WTC11 (cell line): ENCODE data around the gene N4BP2L1. TPM values are rescaled to one million over a fixed set of nuclear protein-coding genes. Genes with fewer than 3 reads are reported as not detected.

Source experiments
- ATAC-seq: fragments of 200-7000 bp; cut with Tn5 transposase; 2 replicates; pipeline ENCODE4 v1.10.0; 2021; ENCODE audit warnings: mild to moderate bottlenecking, moderate library complexity
- CTCF ChIA-PET: fragments of 300-600 bp; sonication (Branson Sonifier 250); formaldehyde crosslinking; loops from one replicate; lab custom pipeline; 2021; ENCODE audit warnings: antibody characterized with exemption; lab: Charles Lee
- POLR2A ChIA-PET: fragments of 350-600 bp; sonication (Branson Sonifier 250); formaldehyde crosslinking; loops from one replicate; lab custom pipeline; 2021; ENCODE audit warnings: antibody characterized with exemption; lab: Charles Lee
- DNase-seq: peaks from one replicate; pipeline ENCODE4 v3.0.0; 2021; ENCODE audit warnings: low spot score
- H3K27ac Mint-ChIP-seq: 2 replicates; pipeline ENCODE4 v1.8.0; 2021; ENCODE audit warnings: mixed read lengths
- H3K27me3 Mint-ChIP-seq: 2 replicates; pipeline ENCODE4 v1.8.0; 2021; ENCODE audit warnings: low read depth, mild to moderate bottlenecking, moderate library complexity, mixed read lengths
- H3K36me3 Mint-ChIP-seq: 2 replicates; pipeline ENCODE4 v1.8.0; 2021; ENCODE audit warnings: mixed read lengths
- H3K4me1 Mint-ChIP-seq: 2 replicates; pipeline ENCODE4 v1.8.0; 2022; ENCODE audit warnings: mixed read lengths
- H3K4me3 Mint-ChIP-seq: 2 replicates; pipeline ENCODE4 v1.8.0; 2021; ENCODE audit warnings: mild to moderate bottlenecking, moderate library complexity, mixed read lengths
- H3K9me3 Mint-ChIP-seq: 2 replicates; pipeline ENCODE4 v1.8.0; 2021; ENCODE audit warnings: mixed read lengths
- CBFB ChIP-seq: sonication (generic); formaldehyde crosslinking; IDR thresholded peaks from 2 replicates; pipeline ENCODE4 v1.8.1; 2022; ENCODE audit warnings: mild to moderate bottlenecking, low read depth, missing genetic modification reagents
- FOXK1 ChIP-seq: sonication (generic); formaldehyde crosslinking; IDR thresholded peaks from 2 replicates; pipeline ENCODE4 v1.8.0; 2022; ENCODE audit warnings: mild to moderate bottlenecking, moderate library complexity, missing genetic modification reagents
- GTF2I ChIP-seq: fragments of 250-450 bp; sonication (Bioruptor Pico); conservative IDR thresholded peaks from 2 replicates; pipeline ENCODE4 v1.4.0; 2021; ENCODE audit warnings: mild to moderate bottlenecking
- MYBL2 ChIP-seq: sonication (generic); formaldehyde crosslinking; IDR thresholded peaks from 2 replicates; pipeline ENCODE4 v1.8.1; 2023; ENCODE audit warnings: mild to moderate bottlenecking, moderate library complexity, missing genetic modification reagents
- NR1H2 ChIP-seq: sonication (generic); formaldehyde crosslinking; IDR thresholded peaks from 2 replicates; pipeline ENCODE4 v1.9.0; 2021; ENCODE audit warnings: mild to moderate bottlenecking, moderate library complexity, missing genetic modification reagents
- OVOL2 ChIP-seq: fragments of 250-450 bp; sonication (Bioruptor Pico); IDR thresholded peaks from 2 replicates; pipeline ENCODE4 v1.9.0; 2021; ENCODE audit warnings: mild to moderate bottlenecking, borderline replicate concordance
- SOX15 ChIP-seq: fragments of 250-450 bp; sonication (Bioruptor Pico); IDR thresholded peaks from 2 replicates; pipeline ENCODE4 v1.9.0; 2021; ENCODE audit warnings: mild to moderate bottlenecking
- ZBTB21 ChIP-seq: sonication (generic); formaldehyde crosslinking; IDR thresholded peaks from 2 replicates; pipeline ENCODE4 v1.8.1; 2023; ENCODE audit warnings: mild to moderate bottlenecking, missing genetic modification reagents, borderline replicate concordance
- ZNF121 ChIP-seq: sonication (generic); formaldehyde crosslinking; IDR thresholded peaks from 2 replicates; pipeline ENCODE4 v1.8.0; 2023; ENCODE audit warnings: missing genetic modification reagents
- ZNF138 ChIP-seq: sonication (generic); formaldehyde crosslinking; conservative IDR thresholded peaks from 2 replicates; pipeline ENCODE4 v1.8.1; 2022; ENCODE audit warnings: mild to moderate bottlenecking, moderate library complexity, missing genetic modification reagents
- ZNF317 ChIP-seq: sonication (generic); formaldehyde crosslinking; IDR thresholded peaks from 2 replicates; pipeline ENCODE4 v1.8.1; 2023; ENCODE audit warnings: low read depth, mild to moderate bottlenecking, moderate library complexity, missing genetic modification reagents, borderline replicate concordance
- ZNF416 ChIP-seq: fragments of 250-450 bp; sonication (Bioruptor Pico); IDR thresholded peaks from 2 replicates; pipeline ENCODE4 v1.9.0; 2021; ENCODE audit warnings: mild to moderate bottlenecking, inconsistent platforms
- ZNF671 ChIP-seq: fragments of 250-450 bp; sonication (Bioruptor Pico); IDR thresholded peaks from 2 replicates; pipeline ENCODE4 v1.8.0; 2021; ENCODE audit warnings: mild to moderate bottlenecking
- total RNA-seq: library from RNA; stranded (reverse); gene quantifications from 3 replicates; pipeline ENCODE4 v1.2.3, GENCODE V29; 2021
- TF ChIP-seq, protein P1 (sequence below): sonication (generic); formaldehyde crosslinking; IDR thresholded peaks from 2 replicates; pipeline ENCODE4 v1.8.1; 2023; ENCODE audit warnings: mild to moderate bottlenecking, missing genetic modification reagents, borderline replicate concordance
- TF ChIP-seq, protein P2 (sequence below): fragments of 250-450 bp; sonication (Bioruptor Pico); IDR thresholded peaks from 2 replicates; pipeline ENCODE4 v1.9.0; 2021; ENCODE audit warnings: mild to moderate bottlenecking
- TF ChIP-seq, protein P3 (sequence below): sonication (generic); formaldehyde crosslinking; IDR thresholded peaks from 2 replicates; pipeline ENCODE4 v1.8.0; 2022; ENCODE audit warnings: missing genetic modification reagents
- TF ChIP-seq, protein P4 (sequence below): sonication (generic); formaldehyde crosslinking; IDR thresholded peaks from 2 replicates; pipeline ENCODE4 v1.8.0; 2023; ENCODE audit warnings: mild to moderate bottlenecking, missing genetic modification reagents
- TF ChIP-seq, protein P5 (sequence below): sonication (generic); formaldehyde crosslinking; IDR thresholded peaks from 2 replicates; pipeline ENCODE4 v1.8.0; 2022; ENCODE audit warnings: mild to moderate bottlenecking, missing genetic modification reagents
- TF ChIP-seq, protein P6 (sequence below): sonication (generic); formaldehyde crosslinking; IDR thresholded peaks from 2 replicates; pipeline ENCODE4 v1.8.0; 2023; ENCODE audit warnings: missing genetic modification reagents

N4BP2L1 gene
- total RNA-seq, 1 experiment from 2014 or later = 3.8 TPM

DNA sequence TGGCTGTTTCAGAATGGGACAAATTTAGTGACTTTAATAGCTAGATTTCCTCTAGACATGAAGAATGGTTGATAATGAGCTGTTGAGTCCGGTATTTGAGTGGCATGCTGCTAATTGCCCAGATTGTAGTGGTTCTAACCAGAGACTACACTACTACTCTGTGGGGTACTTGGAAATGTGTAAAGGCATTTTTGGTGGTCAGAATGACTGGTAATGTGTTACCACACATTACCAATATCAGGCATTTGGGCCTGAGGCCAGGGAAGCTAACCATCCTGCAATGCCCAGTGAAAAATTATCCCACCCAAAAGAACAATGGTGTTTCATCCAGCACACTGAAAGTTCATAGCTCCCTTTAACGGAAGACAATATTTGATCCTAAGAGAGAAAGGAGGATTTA lies 17.5 kb upstream of the N4BP2L1 start:
- Mint-ChIP-seq H3K27me3 (no peaks in the 10 kb centered on the region), H3K36me3 (peaks cover 3% of the 10 kb centered on the region; the same call in 1 of the 2 replicates), H3K27ac (no peak overlapping the region; the same call in 1 of the 2 replicates), H3K9me3 (peaks cover 3% of the 10 kb centered on the region; the same call in 1 of the 2 replicates), H3K4me3 (no peak overlapping the region), H3K4me1 (no peaks in the 10 kb centered on the region)
- ChIA-PET POLR2A (no interaction called here), CTCF (no interaction called here)
- DNase-seq (no peak), ATAC-seq (no peak)
- TF ChIP-seq ZNF121 (CRISPR knock-in tag) = no peak
- TF ChIP-seq FOXK1 (CRISPR knock-in tag) = no peak
- no peak for TF ChIP-seq CBFB (CRISPR knock-in tag)
- TF ChIP-seq, protein P1, sequence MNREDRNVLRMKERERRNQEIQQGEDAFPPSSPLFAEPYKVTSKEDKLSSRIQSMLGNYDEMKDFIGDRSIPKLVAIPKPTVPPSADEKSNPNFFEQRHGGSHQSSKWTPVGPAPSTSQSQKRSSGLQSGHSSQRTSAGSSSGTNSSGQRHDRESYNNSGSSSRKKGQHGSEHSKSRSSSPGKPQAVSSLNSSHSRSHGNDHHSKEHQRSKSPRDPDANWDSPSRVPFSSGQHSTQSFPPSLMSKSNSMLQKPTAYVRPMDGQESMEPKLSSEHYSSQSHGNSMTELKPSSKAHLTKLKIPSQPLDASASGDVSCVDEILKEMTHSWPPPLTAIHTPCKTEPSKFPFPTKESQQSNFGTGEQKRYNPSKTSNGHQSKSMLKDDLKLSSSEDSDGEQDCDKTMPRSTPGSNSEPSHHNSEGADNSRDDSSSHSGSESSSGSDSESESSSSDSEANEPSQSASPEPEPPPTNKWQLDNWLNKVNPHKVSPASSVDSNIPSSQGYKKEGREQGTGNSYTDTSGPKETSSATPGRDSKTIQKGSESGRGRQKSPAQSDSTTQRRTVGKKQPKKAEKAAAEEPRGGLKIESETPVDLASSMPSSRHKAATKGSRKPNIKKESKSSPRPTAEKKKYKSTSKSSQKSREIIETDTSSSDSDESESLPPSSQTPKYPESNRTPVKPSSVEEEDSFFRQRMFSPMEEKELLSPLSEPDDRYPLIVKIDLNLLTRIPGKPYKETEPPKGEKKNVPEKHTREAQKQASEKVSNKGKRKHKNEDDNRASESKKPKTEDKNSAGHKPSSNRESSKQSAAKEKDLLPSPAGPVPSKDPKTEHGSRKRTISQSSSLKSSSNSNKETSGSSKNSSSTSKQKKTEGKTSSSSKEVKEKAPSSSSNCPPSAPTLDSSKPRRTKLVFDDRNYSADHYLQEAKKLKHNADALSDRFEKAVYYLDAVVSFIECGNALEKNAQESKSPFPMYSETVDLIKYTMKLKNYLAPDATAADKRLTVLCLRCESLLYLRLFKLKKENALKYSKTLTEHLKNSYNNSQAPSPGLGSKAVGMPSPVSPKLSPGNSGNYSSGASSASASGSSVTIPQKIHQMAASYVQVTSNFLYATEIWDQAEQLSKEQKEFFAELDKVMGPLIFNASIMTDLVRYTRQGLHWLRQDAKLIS (CRISPR knock-in tag) = no peak
- TF ChIP-seq ZNF416 (CRISPR knock-in tag) = no peak
- TF ChIP-seq, protein P2, sequence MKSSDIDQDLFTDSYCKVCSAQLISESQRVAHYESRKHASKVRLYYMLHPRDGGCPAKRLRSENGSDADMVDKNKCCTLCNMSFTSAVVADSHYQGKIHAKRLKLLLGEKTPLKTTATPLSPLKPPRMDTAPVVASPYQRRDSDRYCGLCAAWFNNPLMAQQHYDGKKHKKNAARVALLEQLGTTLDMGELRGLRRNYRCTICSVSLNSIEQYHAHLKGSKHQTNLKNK (CRISPR knock-in tag) = no peak
- TF ChIP-seq, protein P3, sequence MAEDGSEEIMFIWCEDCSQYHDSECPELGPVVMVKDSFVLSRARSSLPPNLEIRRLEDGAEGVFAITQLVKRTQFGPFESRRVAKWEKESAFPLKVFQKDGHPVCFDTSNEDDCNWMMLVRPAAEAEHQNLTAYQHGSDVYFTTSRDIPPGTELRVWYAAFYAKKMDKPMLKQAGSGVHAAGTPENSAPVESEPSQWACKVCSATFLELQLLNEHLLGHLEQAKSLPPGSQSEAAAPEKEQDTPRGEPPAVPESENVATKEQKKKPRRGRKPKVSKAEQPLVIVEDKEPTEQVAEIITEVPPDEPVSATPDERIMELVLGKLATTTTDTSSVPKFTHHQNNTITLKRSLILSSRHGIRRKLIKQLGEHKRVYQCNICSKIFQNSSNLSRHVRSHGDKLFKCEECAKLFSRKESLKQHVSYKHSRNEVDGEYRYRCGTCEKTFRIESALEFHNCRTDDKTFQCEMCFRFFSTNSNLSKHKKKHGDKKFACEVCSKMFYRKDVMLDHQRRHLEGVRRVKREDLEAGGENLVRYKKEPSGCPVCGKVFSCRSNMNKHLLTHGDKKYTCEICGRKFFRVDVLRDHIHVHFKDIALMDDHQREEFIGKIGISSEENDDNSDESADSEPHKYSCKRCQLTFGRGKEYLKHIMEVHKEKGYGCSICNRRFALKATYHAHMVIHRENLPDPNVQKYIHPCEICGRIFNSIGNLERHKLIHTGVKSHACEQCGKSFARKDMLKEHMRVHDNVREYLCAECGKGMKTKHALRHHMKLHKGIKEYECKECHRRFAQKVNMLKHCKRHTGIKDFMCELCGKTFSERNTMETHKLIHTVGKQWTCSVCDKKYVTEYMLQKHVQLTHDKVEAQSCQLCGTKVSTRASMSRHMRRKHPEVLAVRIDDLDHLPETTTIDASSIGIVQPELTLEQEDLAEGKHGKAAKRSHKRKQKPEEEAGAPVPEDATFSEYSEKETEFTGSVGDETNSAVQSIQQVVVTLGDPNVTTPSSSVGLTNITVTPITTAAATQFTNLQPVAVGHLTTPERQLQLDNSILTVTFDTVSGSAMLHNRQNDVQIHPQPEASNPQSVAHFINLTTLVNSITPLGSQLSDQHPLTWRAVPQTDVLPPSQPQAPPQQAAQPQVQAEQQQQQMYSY (CRISPR knock-in tag) = no peak
- no peak for TF ChIP-seq NR1H2
- TF ChIP-seq MYBL2 (CRISPR knock-in tag) = no peak
- no peak for TF ChIP-seq ZNF138 (CRISPR knock-in tag)
- TF ChIP-seq SOX15 (CRISPR knock-in tag) = no peak

DNA sequence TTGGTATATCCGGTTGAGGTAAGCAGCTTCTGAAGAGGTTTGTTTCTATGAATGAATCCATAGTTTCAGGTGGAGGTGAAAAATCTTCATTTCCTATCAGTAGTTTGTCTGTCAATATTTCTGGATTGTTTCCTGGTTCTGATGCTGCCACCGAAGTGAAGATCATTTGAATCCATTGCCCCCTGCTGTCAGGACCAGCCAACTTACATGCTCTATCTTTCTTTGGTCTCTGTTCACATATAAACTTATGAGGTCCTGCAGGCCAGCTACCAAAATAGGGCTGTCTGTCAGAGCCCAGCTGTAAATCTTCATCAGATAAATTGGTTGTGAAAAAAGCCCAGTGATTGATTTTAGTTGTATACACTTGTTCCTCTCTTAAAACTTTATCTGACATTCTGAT lies 15.2 kb upstream of the N4BP2L1 start:
- peaks cover 3% of the 10 kb centered on the region; the same call in 1 of the 2 replicates for H3K9me3 Mint-ChIP-seq
- DNase-seq = no peak

DNA sequence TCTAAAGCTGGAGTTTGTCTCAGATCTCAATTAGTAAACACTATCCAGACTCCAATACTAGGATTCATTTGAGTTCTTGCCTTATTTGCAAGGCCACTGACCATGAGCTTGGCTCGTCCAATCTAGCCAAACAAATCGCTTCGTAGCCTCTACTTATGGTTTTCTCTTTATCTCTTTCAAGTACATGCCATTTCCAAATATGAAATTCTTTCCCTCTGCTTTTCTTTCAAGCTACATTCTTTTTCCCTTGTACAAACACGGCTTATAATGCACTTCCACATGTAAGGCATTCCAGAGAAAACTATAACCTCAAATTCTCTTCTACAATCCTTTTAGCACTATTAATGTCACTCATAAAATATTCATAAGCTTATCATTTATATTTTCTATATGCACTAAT lies 10.9 kb upstream of the N4BP2L1 start:
- ChIA-PET CTCF (no interaction called here), POLR2A (no interaction called here)
- H3K9me3 Mint-ChIP-seq = peaks cover 3% of the 10 kb centered on the region; the same call in 1 of the 2 replicates
- no peaks in the 10 kb centered on the region for H3K27me3 Mint-ChIP-seq
- H3K4me3 Mint-ChIP-seq = no peak overlapping the region
- no peak for ATAC-seq
- peaks cover 7% of the 10 kb centered on the region for H3K36me3 Mint-ChIP-seq
- DNase-seq = no peak
- H3K27ac Mint-ChIP-seq = no peak overlapping the region
- H3K4me1 Mint-ChIP-seq = no peaks in the 10 kb centered on the region
- no peak for TF ChIP-seq ZNF671
- no peak for TF ChIP-seq ZNF317 (CRISPR knock-in tag)
- no peak for TF ChIP-seq GTF2I (CRISPR knock-in tag)
- TF ChIP-seq, protein P4, sequence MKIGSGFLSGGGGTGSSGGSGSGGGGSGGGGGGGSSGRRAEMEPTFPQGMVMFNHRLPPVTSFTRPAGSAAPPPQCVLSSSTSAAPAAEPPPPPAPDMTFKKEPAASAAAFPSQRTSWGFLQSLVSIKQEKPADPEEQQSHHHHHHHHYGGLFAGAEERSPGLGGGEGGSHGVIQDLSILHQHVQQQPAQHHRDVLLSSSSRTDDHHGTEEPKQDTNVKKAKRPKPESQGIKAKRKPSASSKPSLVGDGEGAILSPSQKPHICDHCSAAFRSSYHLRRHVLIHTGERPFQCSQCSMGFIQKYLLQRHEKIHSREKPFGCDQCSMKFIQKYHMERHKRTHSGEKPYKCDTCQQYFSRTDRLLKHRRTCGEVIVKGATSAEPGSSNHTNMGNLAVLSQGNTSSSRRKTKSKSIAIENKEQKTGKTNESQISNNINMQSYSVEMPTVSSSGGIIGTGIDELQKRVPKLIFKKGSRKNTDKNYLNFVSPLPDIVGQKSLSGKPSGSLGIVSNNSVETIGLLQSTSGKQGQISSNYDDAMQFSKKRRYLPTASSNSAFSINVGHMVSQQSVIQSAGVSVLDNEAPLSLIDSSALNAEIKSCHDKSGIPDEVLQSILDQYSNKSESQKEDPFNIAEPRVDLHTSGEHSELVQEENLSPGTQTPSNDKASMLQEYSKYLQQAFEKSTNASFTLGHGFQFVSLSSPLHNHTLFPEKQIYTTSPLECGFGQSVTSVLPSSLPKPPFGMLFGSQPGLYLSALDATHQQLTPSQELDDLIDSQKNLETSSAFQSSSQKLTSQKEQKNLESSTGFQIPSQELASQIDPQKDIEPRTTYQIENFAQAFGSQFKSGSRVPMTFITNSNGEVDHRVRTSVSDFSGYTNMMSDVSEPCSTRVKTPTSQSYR = no peak
- TF ChIP-seq OVOL2 (CRISPR knock-in tag) = no peak
- no peak for TF ChIP-seq ZNF416 (CRISPR knock-in tag)
- TF ChIP-seq ZBTB21 (CRISPR knock-in tag) = no peak
- TF ChIP-seq, protein P5, sequence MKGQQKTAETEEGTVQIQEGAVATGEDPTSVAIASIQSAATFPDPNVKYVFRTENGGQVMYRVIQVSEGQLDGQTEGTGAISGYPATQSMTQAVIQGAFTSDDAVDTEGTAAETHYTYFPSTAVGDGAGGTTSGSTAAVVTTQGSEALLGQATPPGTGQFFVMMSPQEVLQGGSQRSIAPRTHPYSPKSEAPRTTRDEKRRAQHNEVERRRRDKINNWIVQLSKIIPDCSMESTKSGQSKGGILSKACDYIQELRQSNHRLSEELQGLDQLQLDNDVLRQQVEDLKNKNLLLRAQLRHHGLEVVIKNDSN (CRISPR knock-in tag) = no peak

More for the DNA sequence above, 15.2 kb upstream of the N4BP2L1 start:
- CTCF ChIA-PET = no interaction called here
- Mint-ChIP-seq H3K4me3 (no peak overlapping the region), H3K4me1 (no peaks in the 10 kb centered on the region), H3K27ac (no peak overlapping the region), H3K27me3 (no peaks in the 10 kb centered on the region), H3K36me3 (peaks cover 3% of the 10 kb centered on the region; the same call in 1 of the 2 replicates)
- POLR2A ChIA-PET = no interaction called here
- ATAC-seq = no peak
- TF ChIP-seq, protein P2 (CRISPR knock-in tag) = no peak
- no peak for TF ChIP-seq OVOL2 (CRISPR knock-in tag)
- TF ChIP-seq, protein P6, sequence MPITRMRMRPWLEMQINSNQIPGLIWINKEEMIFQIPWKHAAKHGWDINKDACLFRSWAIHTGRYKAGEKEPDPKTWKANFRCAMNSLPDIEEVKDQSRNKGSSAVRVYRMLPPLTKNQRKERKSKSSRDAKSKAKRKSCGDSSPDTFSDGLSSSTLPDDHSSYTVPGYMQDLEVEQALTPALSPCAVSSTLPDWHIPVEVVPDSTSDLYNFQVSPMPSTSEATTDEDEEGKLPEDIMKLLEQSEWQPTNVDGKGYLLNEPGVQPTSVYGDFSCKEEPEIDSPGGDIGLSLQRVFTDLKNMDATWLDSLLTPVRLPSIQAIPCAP (CRISPR knock-in tag) = no peak
- TF ChIP-seq, all 79 proteins: peak for 0
